K562 (cell line): Measurements from ENCODE around the gene MGP. TPM values are rescaled to one million over a fixed set of nuclear protein-coding genes. Genes with fewer than 3 reads are reported as not detected.

ENCODE experiments used
- ATAC-seq: fragments of 200-7000 bp; cut with Tn5 transposase; 3 replicates; pipeline ENCODE4 v1.9.1; 2020; ENCODE audit warnings: moderate library complexity
- BruUV-seq: library from RNA; stranded (reverse); fragments of 400-500 nt; replicated peaks from 2 replicates; lab custom pipeline; 2021; lab: Mats Ljungman, UMichigan
- CTCF ChIA-PET: fragments of 300-600 bp; formaldehyde crosslinking; extraction: SDS; loops from one replicate; lab custom pipeline; 2021; ENCODE audit warnings: low intra/inter-chr PET ratio; lab: Yijun Ruan, JAX
- POLR2A ChIA-PET: fragments of 300-600, 350-650 bp; sonication (Branson Sonifier 250); formaldehyde crosslinking; extraction: SDS; loops from one replicate; lab custom pipeline; 2021; ENCODE audit warnings: antibody characterized with exemption, inconsistent platforms; lab: Yijun Ruan, JAX
- DNase-seq, 4 experiments: peaks; one replicate each; pipeline versions ENCODE4 v3.0.0 to v3.0.0-alpha.2; 2011 to 2018; ENCODE audit warnings: low spot score in 3 of 4, mixed read lengths in 3 of 4; ENCODE audit errors: extremely low read depth in 1 of 4
- FAIRE-seq: peaks from 2 replicates; lab custom pipeline; 2011; peaks lifted over from hg19 to GRCh38; lab: Jason Lieb, UNC
- H2AFZ ChIP-seq: 2 replicates; pipeline ENCODE4 v1.6.0; 2011; ENCODE audit warnings: low read depth, low read length, control low read depth, inconsistent platforms
- H3K27ac ChIP-seq: fragments of 200-600 bp; 3 replicates; pipeline ENCODE4 v1.8.0; 2011; ENCODE audit warnings: low read depth, mild to moderate bottlenecking, control low read depth, inconsistent platforms, low read length, moderate library complexity, mixed read lengths; ENCODE audit errors: extremely low read depth
- H3K27me3 ChIP-seq, 2 experiments: fragments of 300-600 bp in 1 of 2; 2 replicates in 1 of 2; 3 replicates in 1 of 2; pipeline versions ENCODE4 v1.6.0 to v1.8.0; 2011; ENCODE audit warnings: inconsistent platforms in 2 of 2, low read length in 2 of 2, mild to moderate bottlenecking in 1 of 2, mixed read lengths in 1 of 2, moderate library complexity in 1 of 2; ENCODE audit not compliant: control insufficient read depth in 2 of 2, insufficient read depth in 2 of 2
- H3K36me3 ChIP-seq: fragments of 300-600 bp; 3 replicates; pipeline ENCODE4 v1.8.0; 2011; ENCODE audit warnings: mild to moderate bottlenecking, low read length, inconsistent platforms; ENCODE audit not compliant: control insufficient read depth, insufficient read depth
- H3K4me1 ChIP-seq, 2 experiments: fragments of 200-600 bp in 1 of 2; replicated peaks in 1 of 2; 2 replicates in 1 of 2; 3 replicates in 1 of 2; pipeline versions ENCODE4 v1.5.1 to v1.8.0; 2011; ENCODE audit warnings: inconsistent platforms in 2 of 2, low read length in 2 of 2, mild to moderate bottlenecking in 1 of 2, mixed read lengths in 1 of 2, moderate library complexity in 1 of 2; ENCODE audit not compliant: control insufficient read depth in 2 of 2, insufficient read depth in 2 of 2
- H3K4me2 ChIP-seq: 2 replicates; pipeline ENCODE4 v1.6.1; 2011; ENCODE audit warnings: low read length, control low read depth, inconsistent platforms, mixed read lengths; ENCODE audit not compliant: insufficient read depth
- H3K4me3 ChIP-seq: fragments of 200-600 bp; sonication (generic), shearing (Covaris generic); 2 replicates; pipeline ENCODE4 v1.5.1; 2016; ENCODE audit warnings: control low read depth, inconsistent platforms
- H3K79me2 ChIP-seq: fragments of 200-600 bp; 3 replicates; pipeline ENCODE4 v1.8.0; 2011; ENCODE audit warnings: low read length, inconsistent platforms; ENCODE audit not compliant: control insufficient read depth, insufficient read depth
- H3K9ac ChIP-seq, 2 experiments: 2 replicates each; pipeline versions ENCODE4 v1.6.0 to v1.6.1; 2011; ENCODE audit warnings: low read depth in 2 of 2, low read length in 2 of 2, control low read depth in 1 of 2, inconsistent platforms in 1 of 2, mild to moderate bottlenecking in 1 of 2, mixed read lengths in 1 of 2; ENCODE audit not compliant: insufficient read depth in 1 of 2
- H3K9me1 ChIP-seq: one replicate; pipeline ENCODE4 v1.6.0; 2011; ENCODE audit warnings: inconsistent platforms, mild to moderate bottlenecking, low read length, moderate library complexity; ENCODE audit not compliant: control insufficient read depth, insufficient read depth
- H3K9me3 ChIP-seq: replicated peaks from 2 replicates; pipeline ENCODE4 v1.5.1; 2011; ENCODE audit warnings: low read depth, low read length, inconsistent platforms; ENCODE audit not compliant: control insufficient read depth, insufficient read depth
- H4K20me1 ChIP-seq: replicated peaks from 2 replicates; pipeline ENCODE4 v1.6.1; 2011; ENCODE audit warnings: low read length, inconsistent platforms, mixed read lengths; ENCODE audit not compliant: control insufficient read depth, insufficient read depth
- BHLHE40 ChIP-seq: IDR thresholded peaks from 2 replicates; pipeline ENCODE4 v1.6.1; 2011; ENCODE audit warnings: low read length, improper control_type of control experiment
- CXXC5 ChIP-seq: fragments of 250-450 bp; sonication (Bioruptor Pico); IDR thresholded peaks from 2 replicates; pipeline ENCODE4 v1.8.0; 2022; ENCODE audit warnings: inconsistent platforms, mild to moderate bottlenecking, moderate library complexity
- ETS1 ChIP-seq: conservative IDR thresholded peaks from 2 replicates; pipeline ENCODE4 v1.6.1; 2011; ENCODE audit warnings: low read depth, mild to moderate bottlenecking, low read length; ENCODE audit not compliant: control insufficient read depth
- ETV5 ChIP-seq: sonication (generic); formaldehyde crosslinking; IDR thresholded peaks from 2 replicates; pipeline ENCODE4 v1.4.0; 2020; ENCODE audit warnings: low read depth, mild to moderate bottlenecking, missing genetic modification reagents
- FOXO4 ChIP-seq: fragments of 450-650 bp; formaldehyde crosslinking; IDR thresholded peaks from 2 replicates; pipeline ENCODE4 v1.4.0; 2020; ENCODE audit warnings: mild to moderate bottlenecking, moderate library complexity
- GABPB2 ChIP-seq: fragments of 250-450 bp; sonication (Bioruptor Pico); conservative IDR thresholded peaks from 2 replicates; pipeline ENCODE4 v1.5.1; 2021; ENCODE audit warnings: mild to moderate bottlenecking
- GATAD2A ChIP-seq: fragments of 450-650 bp; IDR thresholded peaks from 2 replicates; pipeline ENCODE4 v1.6.1; 2017
- HDGF ChIP-seq: fragments of 450-650 bp; IDR thresholded peaks from 2 replicates; pipeline ENCODE4 v1.6.1; 2016
- HIVEP1 ChIP-seq: fragments of 250-450 bp; sonication (Bioruptor Pico); IDR thresholded peaks from 2 replicates; pipeline ENCODE4 v1.4.0; 2020; ENCODE audit warnings: mild to moderate bottlenecking
- HOXB6 ChIP-seq: fragments of 250-450 bp; sonication (Bioruptor Pico); IDR thresholded peaks from 2 replicates; pipeline ENCODE4 v1.5.1; 2022; ENCODE audit warnings: mild to moderate bottlenecking, borderline replicate concordance
- KHSRP ChIP-seq: fragments of 450-650 bp; IDR thresholded peaks from 2 replicates; pipeline ENCODE4 v1.6.1; 2017
- MAFK ChIP-seq: IDR thresholded peaks from 2 replicates; pipeline ENCODE4 v1.6.1; 2011; ENCODE audit warnings: low read length, improper control_type of control experiment
- SIX5 ChIP-seq, 2 experiments: IDR thresholded peaks; 2 replicates each; pipeline ENCODE4 v1.6.1; 2011; ENCODE audit warnings: low read length in 2 of 2, borderline replicate concordance in 1 of 2, low read depth in 1 of 2, mild to moderate bottlenecking in 1 of 2, moderate library complexity in 1 of 2; ENCODE audit not compliant: insufficient read depth in 1 of 2
- TEAD1 ChIP-seq, 2 experiments: fragments of 450-650 bp in 1 of 2; sonication (generic) in 1 of 2; formaldehyde crosslinking; IDR thresholded peaks; 2 replicates each; pipeline versions ENCODE4 v1.4.0 to v1.8.0; 2020 to 2022; ENCODE audit warnings: mild to moderate bottlenecking in 2 of 2, missing genetic modification reagents in 1 of 2
- ZNF133 ChIP-seq: fragments of 250-450 bp; sonication (Bioruptor Pico); IDR thresholded peaks from 2 replicates; pipeline ENCODE4 v1.4.0; 2020; ENCODE audit warnings: mild to moderate bottlenecking
- ZNF197 ChIP-seq: fragments of 200-800 bp; sonication (Bioruptor generic); IDR thresholded peaks from 2 replicates; pipeline ENCODE4 v1.6.1; 2016; ENCODE audit warnings: low read depth, missing genetic modification characterization, missing compliant biosample characterization
- ZNF395 ChIP-seq: fragments of 200-800 bp; sonication (Bioruptor generic); IDR thresholded peaks from 2 replicates; pipeline ENCODE4 v1.6.1; 2017; ENCODE audit warnings: missing genetic modification characterization, missing compliant biosample characterization
- ZNF449 ChIP-seq: fragments of 250-450 bp; sonication (Bioruptor Pico); IDR thresholded peaks from 2 replicates; pipeline ENCODE4 v1.8.0; 2022; ENCODE audit warnings: moderate library complexity, mild to moderate bottlenecking, inconsistent platforms
- ZNF695 ChIP-seq: fragments of 450-650 bp; formaldehyde crosslinking; IDR thresholded peaks from 2 replicates; pipeline ENCODE4 v1.4.0; 2020; ENCODE audit warnings: mild to moderate bottlenecking, moderate library complexity
- WGBS: fragments of 100-300 bp; shearing (Covaris generic); methylation state at CpG from one replicate; pipeline ENCODE4 v1.1.6; 2016; ENCODE audit warnings: low coverage, mixed read lengths; ENCODE audit not compliant: insufficient coverage; ENCODE audit errors: missing lambda C conversion rate; 5-methylcytosine and 5-hydroxymethylcytosine counted together
- in situ Hi-C: fragments of 300-500 bp; cut with MboI; formaldehyde crosslinking; loops from 4 replicates; pipeline ENCODE4 v1.15.0; 2018; ENCODE audit warnings: inconsistent platforms, mixed read lengths
- intact Hi-C: fragments of 100-400 bp; cut with micrococcal nuclease; formaldehyde crosslinking; loops from 2 replicates; pipeline ENCODE4 v1.14.2; 2022
- polyA plus RNA-seq, 8 experiments: library from polyadenylated mRNA; depleted of rRNA in 4 of 8; stranded (reverse) in 5 of 8; unstranded in 3 of 8; fragments of >200 nt; fragmentation: Nextera tagmentation in 2 of 8; fragmentation: Illumina TruSeq in 1 of 8; extraction: Ambion mirVana in 2 of 8; extraction: Trizol in 1 of 8; gene quantifications; 2 replicates each; pipeline versions ENCODE4 v1.2.1 to v1.2.3, GENCODE V29; 2011 to 2014; ENCODE audit warnings: inconsistent platforms in 1 of 8, missing spikeins in 1 of 8
- total RNA-seq, 7 experiments: library from RNA; depleted of rRNA in 6 of 7; stranded (reverse); fragments of >200 nt in 6 of 7; fragmentation: Illumina TruSeq in 2 of 7; extraction: Trizol in 2 of 7; gene quantifications; 2 replicates each; pipeline versions ENCODE4 v1.2.1 to v1.2.3, GENCODE V29; 2011 to 2021; ENCODE audit warnings: low replicate concordance in 1 of 7

The MGP gene
- total and polyA plus RNA-seq, 9 of the 15 experiments (the other 6 are each of a cell fraction or from before 2014, with no cell fraction given), result 1.2 TPM; not detected in 8

- no peaks in the 10 kb centered on the region for H3K4me1 ChIP-seq
- no peak overlapping the region for H3K9ac ChIP-seq
- POLR2A ChIA-PET, result no interaction called here
- no peaks in the 10 kb centered on the region for H3K27me3 ChIP-seq
- H3K9me1 ChIP-seq, result no peaks in the 10 kb centered on the region
- ATAC-seq (no peak), DNase-seq (no peak), FAIRE-seq (no peak)
- no peaks in the 10 kb centered on the region for H3K9me3 ChIP-seq
- no peaks in the 10 kb centered on the region for H3K36me3 ChIP-seq
- no peaks in the 10 kb centered on the region for H3K79me2 ChIP-seq
- 0% methylated on average over 2 of the region's 2 CpGs for WGBS
- CTCF ChIA-PET, result no interaction called here
- no peak overlapping the region for H3K27ac ChIP-seq
- in situ Hi-C loops, result no loop called here
- H3K4me2 ChIP-seq, result no peak overlapping the region
- TF ChIP-seq KHSRP (no peak), BHLHE40 (no peak), MAFK (no peak), ZNF197 (CRISPR knock-in tag) (no peak), SIX5 (IDR thresholded peaks at IDR 0.05; ENCODE audit: borderline replicate concordance in 1 of 2, insufficient read depth in 1 of 2, low read depth in 1 of 2, low read length in 2 of 2) (no peak), HIVEP1 (CRISPR knock-in tag) (no peak), GATAD2A (no peak), ZNF133 (CRISPR knock-in tag) (no peak), ZNF695 (CRISPR knock-in tag) (no peak), HDGF (no peak), TEAD1 (CRISPR knock-in tag; IDR thresholded peaks at IDR 0.05) (no peak), ETS1 (no peak), ETV5 (CRISPR knock-in tag) (no peak), CXXC5 (no peak), ZNF395 (CRISPR knock-in tag) (no peak), HOXB6 (CRISPR knock-in tag) (no peak), ZNF449 (CRISPR knock-in tag) (no peak), FOXO4 (no peak), GABPB2 (CRISPR knock-in tag) (no peak)
- intact Hi-C loops, result no loop called here
- H3K4me3 ChIP-seq, result no peak overlapping the region
- H2AFZ ChIP-seq, result no peak overlapping the region
- H4K20me1 ChIP-seq, result no peaks in the 10 kb centered on the region
- no TSS peak for BruUV-seq
Observed at GRCh38 chr12:14911131-14911530, 25.5 kb upstream of the MGP start.
